ENCODE results near the gene CELF5. TPM values are rescaled to one million over a fixed set of nuclear protein-coding genes. Genes with fewer than 3 reads are reported as not detected.

CELF5 gene
- total RNA-seq, 1 donor from 2014 or later, result not detected

- Mint-ChIP-seq H3K4me1 (no peaks in the 10 kb centered on the region), H3K36me3 (ENCODE audit: low read depth) (no peaks in the 10 kb centered on the region), H3K27me3 (peaks cover 25% of the 10 kb centered on the region), H3K9me3 (peaks cover 7% of the 10 kb centered on the region), H3K4me3 (no peak overlapping the region), H3K27ac (no peak overlapping the region)
- DNase-seq (no peak), ATAC-seq (ENCODE audit: low read depth) (no peak)
- intact Hi-C loops (cut with micrococcal nuclease), result no loop called here
- ChIA-PET POLR2A (no interaction called here), CTCF (no interaction called here)
- TF ChIP-seq CTCF (IDR thresholded peaks at IDR 0.05), result no peak
Measured at GRCh38 chr19:3254520-3254919, 30.1 kb downstream of the CELF5 start.

GRCh38 chr19:3257071-3257470, 32.6 kb downstream of the CELF5 start:
- POLR2A ChIA-PET, result no interaction called here
- Mint-ChIP-seq H3K27ac (no peak overlapping the region), H3K9me3 (peaks cover 7% of the 10 kb centered on the region), H3K4me1 (no peaks in the 10 kb centered on the region), H3K4me3 (no peak overlapping the region), H3K36me3 (ENCODE audit: low read depth) (no peaks in the 10 kb centered on the region), H3K27me3 (peaks cover 19% of the 10 kb centered on the region)
- no peak for DNase-seq
- TF ChIP-seq CTCF (IDR thresholded peaks at IDR 0.05), result no peak
- CTCF ChIA-PET, result interaction anchor here (0.7 kb wide), 1 partner anchor 9 kb away, joined by 3 read pairs; no protein-coding TSS in a partner anchor
- intact Hi-C loops (cut with micrococcal nuclease), result no loop called here
- no peak for ATAC-seq (ENCODE audit: low read depth)

- DNase-seq (no peak), ATAC-seq (ENCODE audit: low read depth) (no peak)
- intact Hi-C loops (cut with micrococcal nuclease), result no loop called here
- Mint-ChIP-seq H3K9me3 (no peaks in the 10 kb centered on the region), H3K27ac (no peak overlapping the region), H3K4me3 (no peak overlapping the region), H3K27me3 (peaks cover 14% of the 10 kb centered on the region), H3K36me3 (ENCODE audit: low read depth) (no peaks in the 10 kb centered on the region), H3K4me1 (no peaks in the 10 kb centered on the region)
- ChIA-PET POLR2A (interaction anchor here (0.6 kb wide), 1 partner anchor 459 kb away, joined by 6 read pairs; no protein-coding TSS in a partner anchor), CTCF (no interaction called here)
- no peak for TF ChIP-seq CTCF (IDR thresholded peaks at IDR 0.05)
Measured at GRCh38 chr19:3262362-3262761, 37.9 kb downstream of the CELF5 start.

GRCh38 chr19:3263866-3264265, 39.4 kb downstream of the CELF5 start:
- Mint-ChIP-seq H3K9me3 (no peaks in the 10 kb centered on the region), H3K4me3 (no peak overlapping the region), H3K27ac (no peak overlapping the region), H3K36me3 (ENCODE audit: low read depth) (no peaks in the 10 kb centered on the region), H3K4me1 (no peaks in the 10 kb centered on the region), H3K27me3 (peaks cover 23% of the 10 kb centered on the region)
- ATAC-seq (ENCODE audit: low read depth) (no peak), DNase-seq (no peak)
- TF ChIP-seq CTCF (IDR thresholded peaks at IDR 0.05), result no peak
- intact Hi-C loops (cut with micrococcal nuclease), result no loop called here
- POLR2A ChIA-PET, result no interaction called here
- CTCF ChIA-PET, result no interaction called here

GRCh38 chr19:3265432-3265831, 41.0 kb downstream of the CELF5 start:
- no peak for DNase-seq
- Mint-ChIP-seq H3K27ac (no peak overlapping the region), H3K9me3 (no peaks in the 10 kb centered on the region), H3K36me3 (ENCODE audit: low read depth) (no peaks in the 10 kb centered on the region), H3K4me3 (no peak overlapping the region), H3K27me3 (peaks cover 29% of the 10 kb centered on the region), H3K4me1 (no peaks in the 10 kb centered on the region)
- intact Hi-C loops (cut with micrococcal nuclease), result no loop called here
- TF ChIP-seq CTCF (IDR thresholded peaks at IDR 0.05), result no peak
- no peak for ATAC-seq (ENCODE audit: low read depth)
- ChIA-PET CTCF (no interaction called here), POLR2A (no interaction called here)
